ENCODE data around the gene C5orf46. TPM values are rescaled to one million over a fixed set of nuclear protein-coding genes. Genes with fewer than 3 reads are reported as not detected.

C5orf46 gene
- total RNA-seq, 6 donors from 2014 or later: not detected

DNA sequence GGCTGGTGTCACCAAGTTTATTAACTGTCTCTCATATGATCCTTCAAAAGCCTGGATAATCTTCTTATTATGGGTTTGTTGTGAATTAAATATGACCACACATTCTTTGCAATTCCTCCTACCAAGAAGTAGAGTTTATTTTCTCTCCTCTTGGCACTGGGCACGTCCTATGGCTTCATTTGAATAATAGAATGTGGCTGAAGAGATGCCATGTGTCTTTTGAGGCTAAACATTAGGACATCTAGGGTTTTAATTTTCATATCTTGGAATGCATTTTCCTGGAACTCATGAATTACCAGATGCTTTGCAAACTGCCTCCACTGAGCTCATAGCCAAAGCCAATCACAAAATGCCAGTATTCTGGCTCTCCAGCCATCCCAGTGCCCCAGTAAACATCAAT is 47.8 kb downstream of the C5orf46 start:
- TF ChIP-seq POLR2A (IDR thresholded peaks at IDR 0.05) (no peak), EP300 (IDR thresholded peaks at IDR 0.05) (no peak), POLR2AphosphoS5 (IDR thresholded peaks at IDR 0.05) (no peak)
- TF ChIP-seq, protein P1, sequence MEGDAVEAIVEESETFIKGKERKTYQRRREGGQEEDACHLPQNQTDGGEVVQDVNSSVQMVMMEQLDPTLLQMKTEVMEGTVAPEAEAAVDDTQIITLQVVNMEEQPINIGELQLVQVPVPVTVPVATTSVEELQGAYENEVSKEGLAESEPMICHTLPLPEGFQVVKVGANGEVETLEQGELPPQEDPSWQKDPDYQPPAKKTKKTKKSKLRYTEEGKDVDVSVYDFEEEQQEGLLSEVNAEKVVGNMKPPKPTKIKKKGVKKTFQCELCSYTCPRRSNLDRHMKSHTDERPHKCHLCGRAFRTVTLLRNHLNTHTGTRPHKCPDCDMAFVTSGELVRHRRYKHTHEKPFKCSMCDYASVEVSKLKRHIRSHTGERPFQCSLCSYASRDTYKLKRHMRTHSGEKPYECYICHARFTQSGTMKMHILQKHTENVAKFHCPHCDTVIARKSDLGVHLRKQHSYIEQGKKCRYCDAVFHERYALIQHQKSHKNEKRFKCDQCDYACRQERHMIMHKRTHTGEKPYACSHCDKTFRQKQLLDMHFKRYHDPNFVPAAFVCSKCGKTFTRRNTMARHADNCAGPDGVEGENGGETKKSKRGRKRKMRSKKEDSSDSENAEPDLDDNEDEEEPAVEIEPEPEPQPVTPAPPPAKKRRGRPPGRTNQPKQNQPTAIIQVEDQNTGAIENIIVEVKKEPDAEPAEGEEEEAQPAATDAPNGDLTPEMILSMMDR (IDR thresholded peaks at IDR 0.05): no peak
- 61 to 78% methylated on average over 1 of the region's 1 CpG for WGBS, 2 donors
- Histone ChIP-seq H3K9me3 (no peaks in the 10 kb centered on the region), H3K4me1 (peaks cover 0 to 5% (median 1%) of the 10 kb centered on the region in 4 donors), H3K27ac (no peak overlapping the region), H3K27me3 (no peaks in the 10 kb centered on the region), H3K36me3 (no peaks in the 10 kb centered on the region), H3K4me3 (no peak overlapping the region)
- ATAC-seq (ENCODE audit: low FRiP score in 2 of 2) (no peak), DNase-seq (no peak)

DNA sequence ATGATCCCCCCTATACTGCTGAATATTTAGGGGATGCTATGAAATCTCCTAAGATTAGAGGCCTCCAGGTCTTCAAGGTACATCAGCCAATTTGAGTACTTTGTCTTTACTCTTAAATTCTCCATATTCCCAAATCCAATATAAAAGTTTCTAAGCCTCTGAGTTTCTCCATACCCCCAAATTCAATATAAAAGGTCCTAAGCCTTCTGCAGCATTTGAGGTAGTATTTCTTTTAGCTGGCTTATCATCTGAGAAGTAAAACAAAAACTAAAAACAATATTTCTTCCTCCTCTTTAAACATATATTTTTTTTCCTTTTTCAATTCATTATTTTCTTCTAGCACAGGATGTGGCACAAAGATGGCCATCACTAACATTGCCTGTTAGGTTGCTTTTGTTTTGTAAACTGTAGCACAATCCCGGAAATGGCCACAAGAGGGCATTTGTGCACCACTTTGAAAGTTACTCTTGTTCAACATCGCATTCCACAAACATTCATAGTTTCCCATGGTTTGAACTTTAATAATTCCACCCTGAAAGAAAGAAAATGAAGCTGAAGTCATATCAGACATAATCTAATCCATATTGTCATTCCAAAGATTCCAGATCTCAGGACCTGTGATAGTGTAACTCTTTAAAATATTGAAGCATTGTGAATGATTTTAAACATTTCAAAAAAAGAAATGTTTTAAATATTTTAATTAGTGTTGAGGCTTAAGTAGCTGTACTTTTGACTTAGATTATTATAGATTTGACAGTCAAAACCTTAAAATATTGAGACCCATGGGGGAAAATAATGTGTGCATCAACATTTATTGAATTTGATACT is 48.8 kb downstream of the C5orf46 start:
- ATAC-seq (ENCODE audit: low FRiP score in 2 of 2): peak; percentile 63 to 76

DNA sequence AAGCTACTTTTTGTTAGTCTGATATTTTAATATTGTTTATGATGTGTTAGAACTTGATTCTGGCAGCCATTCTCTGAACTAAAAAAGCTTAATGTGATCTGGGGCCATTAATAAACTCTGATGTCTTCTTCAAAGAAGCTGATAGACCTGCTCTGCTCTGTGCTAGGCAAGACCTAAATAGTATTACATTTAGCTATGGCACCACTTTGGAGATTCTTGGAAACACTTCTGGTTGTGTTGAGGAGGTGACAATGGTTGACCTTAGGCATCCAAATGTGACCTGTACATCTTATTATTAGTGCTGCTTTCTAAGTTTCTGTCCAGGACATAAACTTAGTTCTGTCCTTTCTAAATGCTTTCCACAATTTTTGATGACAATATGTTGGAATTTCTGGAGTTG is 49.5 kb downstream of the C5orf46 start:
- Histone ChIP-seq H3K36me3 (no peaks in the 10 kb centered on the region), H3K27ac (no peak overlapping the region), H3K9me3 (no peaks in the 10 kb centered on the region), H3K27me3 (no peaks in the 10 kb centered on the region), H3K4me1 (no peaks in the 10 kb centered on the region), H3K4me3 (no peak overlapping the region)
- ATAC-seq (ENCODE audit: low FRiP score in 2 of 2) (no peak), DNase-seq (no peak)
- TF ChIP-seq POLR2A (IDR thresholded peaks at IDR 0.05): no peak
- TF ChIP-seq, protein P1 (IDR thresholded peaks at IDR 0.05): no peak
- no peak for TF ChIP-seq EP300 (IDR thresholded peaks at IDR 0.05)
- TF ChIP-seq POLR2AphosphoS5 (IDR thresholded peaks at IDR 0.05): no peak

More for the DNA sequence above, 48.8 kb downstream of the C5orf46 start:
- TF ChIP-seq, protein P1 (IDR thresholded peaks at IDR 0.05): peak; percentile 59 to 83 (median 71)
- no peak for TF ChIP-seq POLR2A (IDR thresholded peaks at IDR 0.05)
- Histone ChIP-seq H3K4me3 (no peak overlapping the region), H3K27ac (no peak overlapping the region), H3K36me3 (no peaks in the 10 kb centered on the region), H3K9me3 (no peaks in the 10 kb centered on the region), H3K4me1 (no peaks in the 10 kb centered on the region), H3K27me3 (no peaks in the 10 kb centered on the region)
- WGBS, 2 donors: 0 to 2% methylated on average over 2 of the region's 2 CpGs
- peak in 1 of 2 donors; percentile 65 for DNase-seq

GRCh38 chr5:147855774-147856069 is 50.6 kb downstream of the C5orf46 start:
- ATAC-seq (ENCODE audit: low FRiP score in 2 of 2) (no peak), DNase-seq (no peak)
- no peak overlapping the region for H3K27ac ChIP-seq
- no peak overlapping the region for H3K4me3 ChIP-seq
- WGBS, 2 donors: 49 to 56% methylated on average over 4 of the region's 4 CpGs
- H3K27me3 ChIP-seq: no peaks in the 10 kb centered on the region
- H3K9me3 ChIP-seq: no peaks in the 10 kb centered on the region
- TF ChIP-seq EP300 (IDR thresholded peaks at IDR 0.05) (no peak), POLR2AphosphoS5 (IDR thresholded peaks at IDR 0.05) (no peak), POLR2A (IDR thresholded peaks at IDR 0.05) (no peak)
- TF ChIP-seq, protein P1 (IDR thresholded peaks at IDR 0.05): no peak
- H3K36me3 ChIP-seq: no peaks in the 10 kb centered on the region
- H3K4me1 ChIP-seq: no peaks in the 10 kb centered on the region
